Tibial nerve (tissue), 4 donors: ENCODE measurements around the gene PDE1C. TPM values are rescaled to one million over a fixed set of nuclear protein-coding genes. Genes with fewer than 3 reads are reported as not detected.

Experiments used
- DNase-seq, 2 donors: peaks; one replicate each; pipeline ENCODE4 v3.0.0-alpha.2; 2019; ENCODE audit warnings: low spot score in 2 of 2
- H3K27ac ChIP-seq, 4 donors: fragments of 200-600 bp; sonication (generic) in 3 of 4; one replicate each; pipeline ENCODE4 v1.5.1; 2017 to 2019; ENCODE audit warnings: mild to moderate bottlenecking in 1 of 4
- H3K27me3 ChIP-seq, 2 donors: fragments of 200-600 bp; sonication (generic) in 1 of 2; one replicate each; pipeline versions ENCODE4 v1.5.1 to v1.6.0; 2017 to 2019
- H3K36me3 ChIP-seq, 3 donors: fragments of 200-600 bp; sonication (generic); one replicate each; pipeline ENCODE4 v1.5.1; 2018 to 2019
- H3K4me1 ChIP-seq, 4 donors: fragments of 200-600 bp; sonication (generic) in 3 of 4; one replicate each; pipeline ENCODE4 v1.5.1; 2017 to 2019
- H3K4me3 ChIP-seq, 4 donors: fragments of 200-600 bp; sonication (generic) in 3 of 4; one replicate each; pipeline ENCODE4 v1.5.1; 2017 to 2019; ENCODE audit warnings: mild to moderate bottlenecking in 1 of 4, moderate library complexity in 1 of 4
- H3K9me3 ChIP-seq, 4 donors: fragments of 200-600 bp; sonication (generic) in 3 of 4; one replicate each; pipeline ENCODE4 v1.5.1; 2017 to 2019
- EP300 ChIP-seq, 2 donors: sonication (generic); formaldehyde crosslinking; IDR thresholded peaks; one replicate each; pipeline ENCODE4 v1.6.1; 2017; ENCODE audit warnings: antibody characterized with exemption in 2 of 2, mild to moderate bottlenecking in 1 of 2
- POLR2A ChIP-seq, 2 donors: fragments of 450-650 bp; IDR thresholded peaks; one replicate each; pipeline ENCODE4 v1.6.1; 2017; ENCODE audit warnings: antibody characterized with exemption in 2 of 2, mild to moderate bottlenecking in 2 of 2, moderate library complexity in 2 of 2
- WGBS, 2 donors: methylation state at CpG; one replicate each; pipeline ENCODE4 v1.1.5; 2018; 5-methylcytosine and 5-hydroxymethylcytosine counted together
- total RNA-seq, 4 donors: library from RNA; depleted of rRNA; stranded (reverse); fragments of >200 nt; gene quantifications; one replicate each; pipeline ENCODE4 v1.1.0, GENCODE V29; 2016
- TF ChIP-seq, protein P1 (sequence below), 5 experiments: fragments of 200-600 bp in 3 of 5; fragments of 450-650 bp in 2 of 5; sonication (generic) in 3 of 5; IDR thresholded peaks; one replicate each; pipeline ENCODE4 v1.5.1; 2016 to 2019; ENCODE audit warnings: antibody characterized with exemption in 5 of 5, mild to moderate bottlenecking in 3 of 5, moderate library complexity in 2 of 5

Gene PDE1C
- total RNA-seq, 4 donors from 2014 or later = 10.6 to 31.8 (median 20.7) TPM

DNA sequence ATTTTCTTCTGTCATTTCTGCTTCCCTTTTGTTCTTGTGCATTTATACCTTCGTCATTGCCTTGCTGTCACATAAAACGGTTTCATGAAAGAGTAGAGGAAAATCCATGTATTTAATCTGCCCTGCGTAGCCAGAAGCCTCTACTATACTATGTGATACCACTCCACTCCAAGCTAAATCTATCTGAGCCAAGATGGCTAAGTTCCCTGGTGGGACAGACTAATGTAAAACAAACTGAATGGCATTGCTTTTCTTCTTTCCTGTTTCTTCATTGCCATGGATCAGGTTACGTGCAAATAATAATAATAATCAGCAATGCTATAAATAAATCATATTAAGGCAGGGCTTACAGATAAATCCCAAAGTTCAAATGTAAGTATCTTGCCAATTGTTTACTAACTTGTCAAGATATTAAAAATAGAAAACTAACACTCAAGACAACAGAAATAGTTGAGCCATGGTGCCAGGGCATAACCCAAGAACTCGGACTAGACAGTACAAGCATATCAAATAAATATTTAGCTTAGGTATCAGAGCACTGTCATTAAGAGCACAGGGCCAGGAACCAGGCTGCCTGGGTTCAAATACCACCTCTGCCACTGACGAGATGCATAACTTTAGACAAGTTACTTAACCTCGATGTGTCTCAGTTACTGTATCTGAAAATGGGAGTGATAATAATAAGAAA lies 151.4 kb downstream of the PDE1C start:
- peaks cover 0 to 6% (median 0%) of the 10 kb centered on the region in 4 donors for H3K4me1 ChIP-seq
- DNase-seq = no peak
- no peak overlapping the region for H3K4me3 ChIP-seq
- H3K27ac ChIP-seq = no peak overlapping the region
- H3K9me3 ChIP-seq = no peaks in the 10 kb centered on the region
- TF ChIP-seq EP300 (IDR thresholded peaks at IDR 0.05) (no peak), POLR2A (IDR thresholded peaks at IDR 0.05) (no peak)
- TF ChIP-seq, protein P1, sequence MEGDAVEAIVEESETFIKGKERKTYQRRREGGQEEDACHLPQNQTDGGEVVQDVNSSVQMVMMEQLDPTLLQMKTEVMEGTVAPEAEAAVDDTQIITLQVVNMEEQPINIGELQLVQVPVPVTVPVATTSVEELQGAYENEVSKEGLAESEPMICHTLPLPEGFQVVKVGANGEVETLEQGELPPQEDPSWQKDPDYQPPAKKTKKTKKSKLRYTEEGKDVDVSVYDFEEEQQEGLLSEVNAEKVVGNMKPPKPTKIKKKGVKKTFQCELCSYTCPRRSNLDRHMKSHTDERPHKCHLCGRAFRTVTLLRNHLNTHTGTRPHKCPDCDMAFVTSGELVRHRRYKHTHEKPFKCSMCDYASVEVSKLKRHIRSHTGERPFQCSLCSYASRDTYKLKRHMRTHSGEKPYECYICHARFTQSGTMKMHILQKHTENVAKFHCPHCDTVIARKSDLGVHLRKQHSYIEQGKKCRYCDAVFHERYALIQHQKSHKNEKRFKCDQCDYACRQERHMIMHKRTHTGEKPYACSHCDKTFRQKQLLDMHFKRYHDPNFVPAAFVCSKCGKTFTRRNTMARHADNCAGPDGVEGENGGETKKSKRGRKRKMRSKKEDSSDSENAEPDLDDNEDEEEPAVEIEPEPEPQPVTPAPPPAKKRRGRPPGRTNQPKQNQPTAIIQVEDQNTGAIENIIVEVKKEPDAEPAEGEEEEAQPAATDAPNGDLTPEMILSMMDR (IDR thresholded peaks at IDR 0.05) = no peak
- WGBS, 2 donors = 87 to 88% methylated on average over 7 of the region's 7 CpGs
- no peaks in the 10 kb centered on the region for H3K27me3 ChIP-seq
- no peaks in the 10 kb centered on the region for H3K36me3 ChIP-seq

DNA sequence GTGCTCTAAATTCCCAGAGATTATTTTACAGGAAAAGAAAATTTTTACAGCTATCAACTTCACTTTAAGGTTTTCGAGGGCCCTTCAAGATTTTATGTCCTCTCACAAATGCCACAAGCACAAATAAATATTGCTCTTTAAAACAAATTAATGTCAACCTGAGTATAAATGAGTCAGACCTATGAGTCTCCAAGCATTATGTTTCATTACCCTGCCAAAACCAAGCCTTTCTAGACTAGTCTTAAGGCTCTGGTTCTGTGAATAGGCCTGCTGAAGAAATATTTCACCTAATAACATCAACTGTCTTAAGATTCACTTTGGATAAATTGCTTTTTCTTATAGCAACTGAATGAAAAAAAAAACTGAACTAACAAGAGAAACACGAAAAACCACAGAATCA lies 153.0 kb downstream of the PDE1C start:
- Histone ChIP-seq H3K4me1 (no peaks in the 10 kb centered on the region), H3K4me3 (no peak overlapping the region), H3K27ac (no peak overlapping the region), H3K9me3 (no peaks in the 10 kb centered on the region), H3K27me3 (no peaks in the 10 kb centered on the region), H3K36me3 (no peaks in the 10 kb centered on the region)
- DNase-seq = no peak
- WGBS, 2 donors = 91 to 94% methylated on average over 2 of the region's 2 CpGs
- TF ChIP-seq, protein P1 (IDR thresholded peaks at IDR 0.05) = no peak
- TF ChIP-seq EP300 (IDR thresholded peaks at IDR 0.05) (no peak), POLR2A (IDR thresholded peaks at IDR 0.05) (no peak)

DNA sequence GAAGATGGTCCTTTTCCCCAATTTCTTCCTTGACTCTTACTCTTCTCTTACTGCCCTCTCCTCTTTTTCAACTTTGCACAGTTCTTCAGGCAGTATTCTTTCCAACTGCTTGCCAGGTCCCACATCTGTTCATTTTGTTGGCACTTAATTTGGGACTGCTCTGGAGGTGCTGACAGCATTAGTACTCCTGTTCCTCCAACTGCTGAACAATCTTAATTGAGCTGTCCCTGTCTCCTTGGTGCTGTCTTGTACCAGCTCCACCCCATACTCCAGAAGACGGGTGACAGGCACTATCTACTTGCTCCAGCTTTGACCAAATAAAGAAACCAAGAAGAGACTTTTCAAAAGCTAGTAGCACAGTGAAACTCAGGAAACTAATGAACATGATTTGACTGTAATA lies 160.0 kb downstream of the PDE1C start:
- Histone ChIP-seq H3K9me3 (no peaks in the 10 kb centered on the region), H3K27ac (no peak overlapping the region), H3K36me3 (no peaks in the 10 kb centered on the region), H3K27me3 (no peaks in the 10 kb centered on the region), H3K4me1 (no peaks in the 10 kb centered on the region), H3K4me3 (no peak overlapping the region)
- TF ChIP-seq POLR2A (IDR thresholded peaks at IDR 0.05) (no peak), EP300 (IDR thresholded peaks at IDR 0.05) (no peak)
- TF ChIP-seq, protein P1 (IDR thresholded peaks at IDR 0.05) = no peak
- 85 to 96% methylated on average over 1 of the region's 1 CpG for WGBS, 2 donors
- DNase-seq = no peak

DNA sequence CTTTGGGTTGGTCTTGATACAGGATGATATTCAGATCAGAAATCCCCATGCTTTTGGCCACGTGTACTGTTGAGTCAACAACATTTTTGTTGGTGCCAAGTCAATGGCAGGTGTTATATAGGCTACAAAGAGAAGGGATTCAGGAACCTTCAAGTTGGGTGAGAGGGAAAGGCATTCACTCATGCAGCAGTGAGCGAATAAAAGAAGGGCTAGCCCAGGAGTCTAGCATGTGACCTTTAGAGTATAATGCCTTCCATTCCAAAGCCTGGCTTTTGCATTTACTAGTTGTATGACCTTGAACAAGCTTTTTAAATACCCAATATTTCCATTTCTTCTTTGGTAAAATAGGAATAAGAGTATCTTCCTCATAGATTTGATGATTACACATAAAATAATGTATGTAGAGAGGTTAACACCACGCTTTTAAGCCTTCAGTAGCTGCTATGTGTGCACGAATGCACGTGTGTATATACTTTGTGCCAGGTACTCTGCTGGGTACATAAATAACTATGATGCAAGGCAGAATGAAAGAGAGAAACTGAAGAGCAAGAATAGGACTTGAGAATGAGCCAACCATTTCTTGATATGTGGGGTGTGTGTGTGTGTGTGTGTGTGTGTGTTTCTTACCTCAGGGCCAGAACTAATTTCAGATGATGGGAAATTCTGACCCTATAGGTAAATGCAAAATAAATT lies 163.6 kb downstream of the PDE1C start:
- Histone ChIP-seq H3K36me3 (no peaks in the 10 kb centered on the region), H3K27me3 (no peaks in the 10 kb centered on the region), H3K4me1 (no peaks in the 10 kb centered on the region), H3K4me3 (no peak overlapping the region), H3K27ac (no peak overlapping the region), H3K9me3 (no peaks in the 10 kb centered on the region)
- WGBS, 2 donors = 82 to 86% methylated on average over 5 of the region's 5 CpGs
- TF ChIP-seq, protein P1 (IDR thresholded peaks at IDR 0.05) = no peak
- TF ChIP-seq EP300 (IDR thresholded peaks at IDR 0.05) (no peak), POLR2A (IDR thresholded peaks at IDR 0.05) (no peak)
- no peak for DNase-seq

DNA sequence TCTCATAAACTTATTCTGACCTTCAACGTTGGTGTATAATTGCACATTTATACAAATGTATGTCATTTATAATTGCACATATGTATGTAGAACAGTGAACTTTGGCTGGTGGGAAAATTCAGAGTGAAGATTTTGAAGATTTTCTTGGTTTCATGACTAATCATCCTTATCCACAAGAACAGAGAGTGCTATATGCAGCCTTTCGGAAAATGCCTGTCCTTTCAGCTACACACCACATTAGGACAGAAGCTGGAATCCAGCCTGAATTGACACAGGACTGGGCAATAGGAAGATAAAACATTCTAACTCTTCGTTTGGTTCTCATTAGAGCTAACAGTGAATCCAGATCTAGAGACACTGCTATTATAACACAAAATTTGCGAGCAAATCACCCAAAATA lies 166.2 kb downstream of the PDE1C start:
- Histone ChIP-seq H3K36me3 (no peaks in the 10 kb centered on the region), H3K27me3 (no peaks in the 10 kb centered on the region), H3K9me3 (no peaks in the 10 kb centered on the region), H3K4me1 (no peaks in the 10 kb centered on the region), H3K4me3 (no peak overlapping the region), H3K27ac (no peak overlapping the region)
- DNase-seq = no peak
- 71 to 72% methylated on average over 4 of the region's 4 CpGs for WGBS, 2 donors
- no peak for TF ChIP-seq POLR2A (IDR thresholded peaks at IDR 0.05)
- TF ChIP-seq, protein P1 (IDR thresholded peaks at IDR 0.05) = no peak
- TF ChIP-seq EP300 (IDR thresholded peaks at IDR 0.05) = no peak
